HepG2 (cell line): ENCODE data around the gene DAPL1. TPM values are rescaled to one million over a fixed set of nuclear protein-coding genes. Genes with fewer than 3 reads are reported as not detected.

Experiments used
- AGO1 ChIP-seq: fragments of 200-400 bp; formaldehyde crosslinking; IDR thresholded peaks from 2 replicates; pipeline ENCODE4 v1.6.1; 2017; ENCODE audit warnings: mild to moderate bottlenecking, low read depth, low read length, moderate library complexity; ENCODE audit not compliant: poor library complexity, severe bottlenecking
- BCL3 ChIP-seq: sonication (generic); formaldehyde crosslinking; IDR thresholded peaks from 2 replicates; pipeline ENCODE4 v1.5.1; 2020; ENCODE audit warnings: mild to moderate bottlenecking, missing genetic modification reagents, moderate library complexity
- SRSF9 ChIP-seq: fragments of 200-400 bp; formaldehyde crosslinking; IDR thresholded peaks from 2 replicates; pipeline ENCODE4 v1.6.1; 2018; ENCODE audit warnings: borderline replicate concordance, mild to moderate bottlenecking, low read depth, low read length; ENCODE audit not compliant: insufficient read depth, poor library complexity, severe bottlenecking
- ZFP36L2 ChIP-seq: sonication (generic); formaldehyde crosslinking; IDR thresholded peaks from 2 replicates; pipeline ENCODE4 v1.4.0; 2020; ENCODE audit warnings: missing genetic modification reagents
- ZNF136 ChIP-seq: sonication (generic); formaldehyde crosslinking; IDR thresholded peaks from 2 replicates; pipeline ENCODE4 v1.8.1; 2022; ENCODE audit warnings: low read depth, mild to moderate bottlenecking, moderate library complexity, missing genetic modification reagents
- ZNF160 ChIP-seq: sonication (generic); formaldehyde crosslinking; IDR thresholded peaks from 2 replicates; pipeline ENCODE4 v1.8.0; 2022; ENCODE audit warnings: mild to moderate bottlenecking, inconsistent platforms, missing genetic modification reagents
- ZNF280B ChIP-seq: sonication (generic); formaldehyde crosslinking; IDR thresholded peaks from 2 replicates; pipeline ENCODE4 v1.5.0; 2020; ENCODE audit warnings: missing genetic modification reagents, mild to moderate bottlenecking, borderline replicate concordance
- ZNF3 ChIP-seq: IDR thresholded peaks from 2 replicates; pipeline ENCODE4 v1.7.0; 2017; ENCODE audit warnings: inconsistent platforms
- ZNF33B ChIP-seq: sonication (generic); formaldehyde crosslinking; IDR thresholded peaks from 2 replicates; pipeline ENCODE4 v1.5.1; 2020; ENCODE audit warnings: mild to moderate bottlenecking, missing genetic modification reagents
- ZNF512B ChIP-seq: sonication (generic); formaldehyde crosslinking; IDR thresholded peaks from 2 replicates; pipeline ENCODE4 v1.5.1; 2020; ENCODE audit warnings: missing genetic modification reagents, mild to moderate bottlenecking, borderline replicate concordance
- ZNF777 ChIP-seq: sonication (generic); formaldehyde crosslinking; IDR thresholded peaks from 2 replicates; pipeline ENCODE4 v1.4.0; 2020; ENCODE audit warnings: missing genetic modification reagents
- ZSCAN22 ChIP-seq: sonication (generic); formaldehyde crosslinking; IDR thresholded peaks from 2 replicates; pipeline ENCODE4 v1.4.0; 2020; ENCODE audit warnings: mild to moderate bottlenecking, missing genetic modification reagents
- ZSCAN30 ChIP-seq: sonication (generic); formaldehyde crosslinking; IDR thresholded peaks from 2 replicates; pipeline ENCODE4 v1.5.0; 2020; ENCODE audit warnings: mild to moderate bottlenecking, missing genetic modification reagents
- polyA plus RNA-seq, 8 experiments: library from polyadenylated mRNA; depleted of rRNA in 3 of 8; stranded (reverse) in 7 of 8; unstranded in 1 of 8; fragments of >200 nt; fragmentation: Illumina TruSeq in 4 of 8; extraction: Trizol in 4 of 8; gene quantifications; 2 replicates each; pipeline versions ENCODE4 v1.2.1 to v1.2.3, GENCODE V29; 2011 to 2016; ENCODE audit warnings: low read depth in 4 of 8, missing spikeins in 1 of 8, mixed read lengths in 1 of 8; ENCODE audit not compliant: insufficient read depth in 1 of 8
- total RNA-seq, 5 experiments: library from RNA; depleted of rRNA; stranded (reverse); fragments of >200 nt; fragmentation: Illumina TruSeq; extraction: Trizol; gene quantifications; 2 replicates each; pipeline ENCODE4 v1.2.3, GENCODE V29; 2016; ENCODE audit warnings: low read depth in 1 of 5
- TF ChIP-seq, protein P1 (sequence below): sonication (generic); formaldehyde crosslinking; IDR thresholded peaks from 2 replicates; pipeline ENCODE4 v1.4.0; 2020; ENCODE audit warnings: missing genetic modification reagents
- TF ChIP-seq, protein P2 (sequence below): sonication (generic); formaldehyde crosslinking; IDR thresholded peaks from 2 replicates; pipeline ENCODE4 v1.5.0; 2020; ENCODE audit warnings: missing genetic modification reagents

DAPL1 gene
- total and polyA plus RNA-seq, 2 of the 13 experiments (the other 11 are each of a cell fraction or from before 2014, with no cell fraction given): not detected

DNA sequence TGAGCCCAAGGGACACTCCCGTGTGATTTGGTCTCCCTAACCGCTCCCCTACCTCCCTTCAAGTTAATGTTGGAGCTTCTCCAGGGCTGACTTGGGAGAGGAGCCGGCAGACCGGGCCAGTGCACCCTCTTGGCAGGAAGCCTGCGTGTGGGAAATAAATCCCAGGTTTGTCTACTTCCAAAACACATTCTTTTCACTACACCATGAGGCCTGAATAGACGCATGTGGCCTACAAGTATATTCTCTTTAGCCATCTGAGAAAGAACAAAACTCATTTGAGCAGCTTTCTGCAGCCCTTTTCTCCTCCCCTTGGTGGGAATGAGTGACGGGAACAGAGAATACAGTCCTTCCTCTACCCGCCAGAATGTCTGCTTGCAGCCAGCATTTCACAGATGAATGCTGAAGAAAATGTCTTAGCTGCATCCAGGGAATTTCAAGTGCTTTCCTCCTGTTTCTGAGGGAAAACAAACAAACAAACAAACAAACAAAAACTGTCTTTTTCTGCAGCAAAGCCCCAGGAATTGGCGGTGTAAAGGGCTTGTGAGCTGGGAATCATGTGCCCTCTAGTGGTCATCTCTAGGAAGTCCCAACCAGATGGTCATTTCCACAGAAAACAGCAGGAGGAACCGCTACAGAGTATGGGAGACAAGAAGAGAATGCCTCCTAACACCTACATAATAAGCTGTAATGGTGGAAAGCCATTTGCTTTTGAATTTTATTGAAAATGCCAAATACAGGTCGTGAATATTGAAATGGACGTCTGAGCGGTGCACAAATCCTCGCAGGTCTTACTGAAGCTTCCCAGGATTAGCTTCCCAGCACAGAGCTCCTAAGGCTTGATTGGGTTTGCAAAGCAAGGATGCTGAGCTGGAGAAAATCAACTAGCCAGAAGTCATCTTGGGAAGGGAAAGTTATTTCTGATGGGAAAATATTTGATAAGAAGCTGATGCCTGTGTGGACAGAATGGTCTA, 41.2 kb upstream of the DAPL1 start (continued):
- TF ChIP-seq, protein P1, sequence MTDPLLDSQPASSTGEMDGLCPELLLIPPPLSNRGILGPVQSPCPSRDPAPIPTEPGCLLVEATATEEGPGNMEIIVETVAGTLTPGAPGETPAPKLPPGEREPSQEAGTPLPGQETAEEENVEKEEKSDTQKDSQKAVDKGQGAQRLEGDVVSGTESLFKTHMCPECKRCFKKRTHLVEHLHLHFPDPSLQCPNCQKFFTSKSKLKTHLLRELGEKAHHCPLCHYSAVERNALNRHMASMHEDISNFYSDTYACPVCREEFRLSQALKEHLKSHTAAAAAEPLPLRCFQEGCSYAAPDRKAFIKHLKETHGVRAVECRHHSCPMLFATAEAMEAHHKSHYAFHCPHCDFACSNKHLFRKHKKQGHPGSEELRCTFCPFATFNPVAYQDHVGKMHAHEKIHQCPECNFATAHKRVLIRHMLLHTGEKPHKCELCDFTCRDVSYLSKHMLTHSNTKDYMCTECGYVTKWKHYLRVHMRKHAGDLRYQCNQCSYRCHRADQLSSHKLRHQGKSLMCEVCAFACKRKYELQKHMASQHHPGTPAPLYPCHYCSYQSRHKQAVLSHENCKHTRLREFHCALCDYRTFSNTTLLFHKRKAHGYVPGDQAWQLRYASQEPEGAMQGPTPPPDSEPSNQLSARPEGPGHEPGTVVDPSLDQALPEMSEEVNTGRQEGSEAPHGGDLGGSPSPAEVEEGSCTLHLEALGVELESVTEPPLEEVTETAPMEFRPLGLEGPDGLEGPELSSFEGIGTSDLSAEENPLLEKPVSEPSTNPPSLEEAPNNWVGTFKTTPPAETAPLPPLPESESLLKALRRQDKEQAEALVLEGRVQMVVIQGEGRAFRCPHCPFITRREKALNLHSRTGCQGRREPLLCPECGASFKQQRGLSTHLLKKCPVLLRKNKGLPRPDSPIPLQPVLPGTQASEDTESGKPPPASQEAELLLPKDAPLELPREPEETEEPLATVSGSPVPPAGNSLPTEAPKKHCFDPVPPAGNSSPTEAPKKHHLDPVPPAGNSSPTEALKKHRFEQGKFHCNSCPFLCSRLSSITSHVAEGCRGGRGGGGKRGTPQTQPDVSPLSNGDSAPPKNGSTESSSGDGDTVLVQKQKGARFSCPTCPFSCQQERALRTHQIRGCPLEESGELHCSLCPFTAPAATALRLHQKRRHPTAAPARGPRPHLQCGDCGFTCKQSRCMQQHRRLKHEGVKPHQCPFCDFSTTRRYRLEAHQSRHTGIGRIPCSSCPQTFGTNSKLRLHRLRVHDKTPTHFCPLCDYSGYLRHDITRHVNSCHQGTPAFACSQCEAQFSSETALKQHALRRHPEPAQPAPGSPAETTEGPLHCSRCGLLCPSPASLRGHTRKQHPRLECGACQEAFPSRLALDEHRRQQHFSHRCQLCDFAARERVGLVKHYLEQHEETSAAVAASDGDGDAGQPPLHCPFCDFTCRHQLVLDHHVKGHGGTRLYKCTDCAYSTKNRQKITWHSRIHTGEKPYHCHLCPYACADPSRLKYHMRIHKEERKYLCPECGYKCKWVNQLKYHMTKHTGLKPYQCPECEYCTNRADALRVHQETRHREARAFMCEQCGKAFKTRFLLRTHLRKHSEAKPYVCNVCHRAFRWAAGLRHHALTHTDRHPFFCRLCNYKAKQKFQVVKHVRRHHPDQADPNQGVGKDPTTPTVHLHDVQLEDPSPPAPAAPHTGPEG (CRISPR knock-in tag): no peak
- TF ChIP-seq ZNF280B (CRISPR knock-in tag) (no peak), ZSCAN22 (CRISPR knock-in tag) (no peak), ZNF3 (CRISPR knock-in tag) (no peak), BCL3 (CRISPR knock-in tag) (no peak), ZNF160 (CRISPR knock-in tag) (no peak), ZSCAN30 (CRISPR knock-in tag) (0 out of 2 replicates have a peak, but pooled peaks have one; percentile 33), SRSF9 (no peak), AGO1 (no peak), ZNF33B (CRISPR knock-in tag) (0 out of 2 replicates have a peak, but pooled peaks have one; percentile 42), ZFP36L2 (CRISPR knock-in tag) (no peak), ZNF777 (CRISPR knock-in tag) (no peak), ZNF136 (CRISPR knock-in tag) (no peak), ZNF512B (CRISPR knock-in tag) (peak; percentile 95)
- TF ChIP-seq, protein P2, sequence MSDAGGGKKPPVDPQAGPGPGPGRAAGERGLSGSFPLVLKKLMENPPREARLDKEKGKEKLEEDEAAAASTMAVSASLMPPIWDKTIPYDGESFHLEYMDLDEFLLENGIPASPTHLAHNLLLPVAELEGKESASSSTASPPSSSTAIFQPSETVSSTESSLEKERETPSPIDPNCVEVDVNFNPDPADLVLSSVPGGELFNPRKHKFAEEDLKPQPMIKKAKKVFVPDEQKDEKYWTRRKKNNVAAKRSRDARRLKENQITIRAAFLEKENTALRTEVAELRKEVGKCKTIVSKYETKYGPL (CRISPR knock-in tag): no peak
